Measurements from ENCODE around the gene STRIP2.

DNA sequence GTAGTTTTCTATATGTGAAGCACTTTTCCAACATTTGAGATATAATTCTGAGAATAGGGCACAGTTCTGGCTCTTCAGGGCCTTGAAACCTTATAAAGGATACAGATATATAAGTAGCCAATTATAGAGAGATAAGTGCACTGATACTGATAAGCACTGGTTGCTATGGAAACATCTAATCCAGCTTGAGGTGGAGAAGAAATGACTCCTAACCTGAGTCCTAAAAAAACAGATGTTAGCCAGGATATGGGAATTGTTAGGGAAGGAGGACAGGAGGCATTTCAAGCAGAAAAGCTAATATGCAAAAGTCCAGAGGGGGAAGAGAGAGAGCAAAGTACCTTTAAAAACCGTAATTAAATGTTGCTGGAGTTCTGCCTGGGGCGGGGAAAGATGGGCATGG is 30.8 kb downstream of the STRIP2 start:
- TF ChIP-seq POLR2AphosphoS5 (IDR thresholded peaks at IDR 0.05; ENCODE audit: low read depth) (no peak), EZH2phosphoT487 (IDR thresholded peaks at IDR 0.05; ENCODE audit: unreplicated experiment) (no peak), CREB1 (CRISPR knock-in tag; IDR thresholded peaks at IDR 0.05; ENCODE audit: low read depth) (no peak), EZH2 (IDR thresholded peaks at IDR 0.05; ENCODE audit: low read depth, unreplicated experiment) (no peak), ZNF331 (CRISPR knock-in tag; IDR thresholded peaks at IDR 0.05; ENCODE audit: low read depth) (no peak)
- TF ChIP-seq, protein P1, sequence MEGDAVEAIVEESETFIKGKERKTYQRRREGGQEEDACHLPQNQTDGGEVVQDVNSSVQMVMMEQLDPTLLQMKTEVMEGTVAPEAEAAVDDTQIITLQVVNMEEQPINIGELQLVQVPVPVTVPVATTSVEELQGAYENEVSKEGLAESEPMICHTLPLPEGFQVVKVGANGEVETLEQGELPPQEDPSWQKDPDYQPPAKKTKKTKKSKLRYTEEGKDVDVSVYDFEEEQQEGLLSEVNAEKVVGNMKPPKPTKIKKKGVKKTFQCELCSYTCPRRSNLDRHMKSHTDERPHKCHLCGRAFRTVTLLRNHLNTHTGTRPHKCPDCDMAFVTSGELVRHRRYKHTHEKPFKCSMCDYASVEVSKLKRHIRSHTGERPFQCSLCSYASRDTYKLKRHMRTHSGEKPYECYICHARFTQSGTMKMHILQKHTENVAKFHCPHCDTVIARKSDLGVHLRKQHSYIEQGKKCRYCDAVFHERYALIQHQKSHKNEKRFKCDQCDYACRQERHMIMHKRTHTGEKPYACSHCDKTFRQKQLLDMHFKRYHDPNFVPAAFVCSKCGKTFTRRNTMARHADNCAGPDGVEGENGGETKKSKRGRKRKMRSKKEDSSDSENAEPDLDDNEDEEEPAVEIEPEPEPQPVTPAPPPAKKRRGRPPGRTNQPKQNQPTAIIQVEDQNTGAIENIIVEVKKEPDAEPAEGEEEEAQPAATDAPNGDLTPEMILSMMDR (conservative IDR thresholded peaks at IDR 0.05; ENCODE audit: low read depth in 2 of 2), result no peak
